Adrenal gland (tissue), 12 donors: ENCODE results near the gene RYK. TPM values are rescaled to one million over a fixed set of nuclear protein-coding genes. Genes with fewer than 3 reads are reported as not detected.

Experiments
- DNase-seq, 7 donors: peaks; one replicate each; pipeline ENCODE4 v3.0.0-alpha.2; 2019 to 2020
- H3K27ac ChIP-seq, 5 donors: fragments of 200-600 bp; sonication (generic) in 4 of 5; 1 replicate in 3 of 5; 2 replicates in 2 of 5; pipeline versions ENCODE4 v1.5.1 to v1.8.0; 2016 to 2020; ENCODE audit warnings: mild to moderate bottlenecking in 1 of 5
- H3K27me3 ChIP-seq: fragments of 200-600 bp; 2 replicates; pipeline ENCODE4 v1.8.0; 2021
- H3K36me3 ChIP-seq, 2 donors: fragments of 200-600 bp; replicated peaks in 1 of 2; 1 replicate in 1 of 2; 2 replicates in 1 of 2; pipeline versions ENCODE4 v1.5.1 to v1.8.0; 2018 to 2022
- H3K4me1 ChIP-seq, 2 donors: fragments of 200-600 bp; replicated peaks in 1 of 2; 1 replicate in 1 of 2; 2 replicates in 1 of 2; pipeline versions ENCODE4 v1.5.1 to v1.8.0; 2018 to 2021
- H3K4me3 ChIP-seq, 4 donors: fragments of 200-600 bp; sonication (generic) in 3 of 4; one replicate each; pipeline ENCODE4 v1.5.1; 2016 to 2018
- H3K9me3 ChIP-seq, 3 donors: fragments of 200-600 bp; sonication (generic) in 1 of 3; replicated peaks in 1 of 3; 1 replicate in 2 of 3; 2 replicates in 1 of 3; pipeline versions ENCODE4 v1.5.1 to v1.8.0; 2016 to 2021
- CTCF ChIP-seq, 6 experiments: fragments of 450-650 bp in 4 of 6; fragments of 200-600 bp in 2 of 6; sonication (generic) in 1 of 6; IDR thresholded peaks; 1 replicate in 5 of 6; 2 replicates in 1 of 6; pipeline versions ENCODE4 v1.5.1 to v1.8.0; 2016 to 2021; ENCODE audit warnings: antibody characterized with exemption in 6 of 6, mild to moderate bottlenecking in 2 of 6, moderate library complexity in 1 of 6
- POLR2A ChIP-seq, 2 donors: fragments of 450-650 bp; IDR thresholded peaks; one replicate each; pipeline ENCODE4 v1.6.1; 2017; ENCODE audit warnings: antibody characterized with exemption in 2 of 2, mild to moderate bottlenecking in 2 of 2, moderate library complexity in 1 of 2
- WGBS, 4 donors: extraction: QIAGEN DNeasy Blood & Tissue Kit in 2 of 4; methylation state at CpG; one replicate each; pipeline versions ENCODE4 v1.1.5 to v1.1.7; 2013 to 2017; 5-methylcytosine and 5-hydroxymethylcytosine counted together
- intact Hi-C, 2 donors: fragments of 100-400 bp; cut with DNase I; formaldehyde crosslinking; loops; one replicate each; pipeline versions ENCODE4 v1.14.1 to v1.15.0; 2022 to 2023
- polyA plus RNA-seq, 3 donors: library from polyadenylated mRNA; stranded (reverse); fragments of 200-250 nt in 2 of 3; fragments of 350-450 nt in 1 of 3; fragmentation: Illumina TruSeq in 1 of 3; extraction: RNeasy Lipid Tissue Mini Kit (QIAGEN cat#74804) in 1 of 3; gene quantifications; one replicate each; pipeline ENCODE4 v1.2.3, GENCODE V29; 2013 to 2014
- total RNA-seq, 9 donors: library from RNA; depleted of rRNA in 4 of 9; stranded (reverse); fragments of >200 nt in 4 of 9; fragments of 120-200 nt in 1 of 9; fragmentation: NEBNext Ultra II Directional in 1 of 9; extraction: Animal tissue kit (Norgen Biotek cat#: 25700) in 1 of 9; gene quantifications; one replicate each; pipeline versions ENCODE4 v1.1.0 to v1.2.4, GENCODE V29; 2013 to 2023
- donor health status: healthy with polysubstance abuse.
- donor health status: Bipolar disorder and iron deficiency.
- donor health status: DM: yes; HTN: yes; CAD: no.
- donor health status: DM: no; HTN: no; CAD: no.
- donor health status: DM: no; HTN: no; CAD: no.
- donor health status: DM: yes; HTN: yes; CAD: no.

Gene RYK
- total and polyA plus RNA-seq, 12 donors = 27.7 to 74.4 (median 42.1) TPM

GRCh38 chr3:134136604-134137003 is 114.1 kb downstream of the RYK start:
- 90 to 95% (median 91%) methylated on average over 3 of the region's 3 CpGs for WGBS, 4 donors
- Histone ChIP-seq H3K4me1 (no peaks in the 10 kb centered on the region), H3K27me3 (no peaks in the 10 kb centered on the region), H3K36me3 (no peaks in the 10 kb centered on the region), H3K4me3 (no peak overlapping the region), H3K27ac (no peak overlapping the region), H3K9me3 (no peaks in the 10 kb centered on the region)
- intact Hi-C loops = no loop called here
- TF ChIP-seq POLR2A (IDR thresholded peaks at IDR 0.05) (no peak), CTCF (IDR thresholded peaks at IDR 0.05) (no peak)
- DNase-seq = no peak

- no peaks in the 10 kb centered on the region for H3K36me3 ChIP-seq
- 90 to 97% (median 92%) methylated on average over 2 to 3 of the region's 3 CpGs for WGBS, 4 donors
- DNase-seq = no peak
- H3K27me3 ChIP-seq = no peaks in the 10 kb centered on the region
- H3K27ac ChIP-seq = no peak overlapping the region
- H3K4me3 ChIP-seq = no peak overlapping the region
- TF ChIP-seq POLR2A (IDR thresholded peaks at IDR 0.05) (no peak), CTCF (IDR thresholded peaks at IDR 0.05) (no peak)
- no peaks in the 10 kb centered on the region for H3K9me3 ChIP-seq
- intact Hi-C loops = no loop called here
- no peaks in the 10 kb centered on the region for H3K4me1 ChIP-seq
Measured at GRCh38 chr3:134134698-134135415, 115.8 kb downstream of the RYK start.

GRCh38 chr3:134134240-134134639 is 116.4 kb downstream of the RYK start:
- WGBS, 4 donors = 80 to 89% (median 82%) methylated on average over 1 of the region's 1 CpG
- H3K4me3 ChIP-seq = no peak overlapping the region
- no peaks in the 10 kb centered on the region for H3K9me3 ChIP-seq

GRCh38 chr3:134132961-134133360 is 117.7 kb downstream of the RYK start:
- WGBS, 4 donors = 38 to 49% (median 46%) methylated on average over 3 of the region's 3 CpGs
- no peak overlapping the region for H3K4me3 ChIP-seq
- H3K9me3 ChIP-seq = no peaks in the 10 kb centered on the region
- H3K27me3 ChIP-seq = no peaks in the 10 kb centered on the region
- intact Hi-C loops = no loop called here
- TF ChIP-seq POLR2A (IDR thresholded peaks at IDR 0.05) (no peak), CTCF (IDR thresholded peaks at IDR 0.05) (no peak)
- no peak overlapping the region for H3K27ac ChIP-seq
- no peak for DNase-seq
- no peaks in the 10 kb centered on the region for H3K36me3 ChIP-seq
- no peaks in the 10 kb centered on the region for H3K4me1 ChIP-seq

More at GRCh38 chr3:134134240-134134639, 116.4 kb downstream of the RYK start:
- no peaks in the 10 kb centered on the region for H3K4me1 ChIP-seq
- H3K36me3 ChIP-seq = no peaks in the 10 kb centered on the region
- intact Hi-C loops = no loop called here
- no peaks in the 10 kb centered on the region for H3K27me3 ChIP-seq
- H3K27ac ChIP-seq = no peak overlapping the region
- DNase-seq = no peak
- TF ChIP-seq POLR2A (IDR thresholded peaks at IDR 0.05) (no peak), CTCF (IDR thresholded peaks at IDR 0.05) (no peak)
